Activated T-helper 1 cell treated with anti-CD3 and anti-CD28 coated beads, Interleukin-2, amount 50 U/mL, for 16 hours (primary cell): ENCODE data around the gene SPHK2.

ENCODE experiments used
- DNase-seq, 2 donors: peaks; one replicate each; pipeline ENCODE4 v3.0.0-alpha.2; 2020; ENCODE audit warnings: low read depth in 1 of 2, low spot score in 1 of 2

SPHK2 gene

DNA sequence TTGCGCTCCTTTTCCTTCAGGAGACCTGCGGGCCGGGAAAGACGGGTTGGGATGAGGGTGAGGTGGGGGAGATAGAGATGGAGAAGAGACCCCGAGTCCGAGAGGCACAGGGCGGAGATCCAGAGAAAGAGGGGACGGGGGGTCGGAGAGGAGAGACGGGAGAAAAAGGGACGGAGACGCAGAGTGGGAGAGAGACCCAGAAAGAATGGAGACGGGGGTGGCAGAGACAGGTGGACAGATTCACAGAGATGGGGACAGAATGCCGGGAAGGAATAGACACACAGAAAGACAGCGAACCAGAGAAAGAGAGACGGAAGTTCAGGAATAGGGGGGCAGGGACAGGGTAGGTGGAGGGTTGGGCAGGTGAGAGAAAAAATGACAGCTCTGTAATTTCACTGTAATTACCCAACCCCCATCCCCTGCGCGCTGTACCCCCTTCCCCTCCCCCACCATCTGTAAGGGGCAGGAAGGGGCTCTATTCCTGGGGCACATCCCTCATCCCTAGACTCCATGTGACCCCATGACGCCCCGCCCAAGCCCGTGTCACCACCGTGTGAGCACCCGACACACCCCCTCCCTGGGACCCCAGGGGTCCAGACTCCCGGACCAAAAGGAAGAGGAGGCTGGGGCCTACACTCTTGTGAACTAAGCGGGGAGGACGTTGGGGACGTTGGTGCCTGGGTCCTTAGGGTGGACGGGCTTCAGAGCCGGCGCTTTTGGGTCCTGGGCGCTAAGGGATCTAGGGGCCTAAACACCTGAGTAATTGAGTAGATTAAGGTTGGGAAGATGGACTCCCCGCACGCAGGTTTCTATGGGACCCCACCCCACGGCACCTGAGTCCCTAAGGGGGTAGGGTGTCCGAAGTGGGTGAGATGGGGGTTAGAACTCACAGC is 16.9 kb downstream of the SPHK2 start:
- no peak for DNase-seq

DNA sequence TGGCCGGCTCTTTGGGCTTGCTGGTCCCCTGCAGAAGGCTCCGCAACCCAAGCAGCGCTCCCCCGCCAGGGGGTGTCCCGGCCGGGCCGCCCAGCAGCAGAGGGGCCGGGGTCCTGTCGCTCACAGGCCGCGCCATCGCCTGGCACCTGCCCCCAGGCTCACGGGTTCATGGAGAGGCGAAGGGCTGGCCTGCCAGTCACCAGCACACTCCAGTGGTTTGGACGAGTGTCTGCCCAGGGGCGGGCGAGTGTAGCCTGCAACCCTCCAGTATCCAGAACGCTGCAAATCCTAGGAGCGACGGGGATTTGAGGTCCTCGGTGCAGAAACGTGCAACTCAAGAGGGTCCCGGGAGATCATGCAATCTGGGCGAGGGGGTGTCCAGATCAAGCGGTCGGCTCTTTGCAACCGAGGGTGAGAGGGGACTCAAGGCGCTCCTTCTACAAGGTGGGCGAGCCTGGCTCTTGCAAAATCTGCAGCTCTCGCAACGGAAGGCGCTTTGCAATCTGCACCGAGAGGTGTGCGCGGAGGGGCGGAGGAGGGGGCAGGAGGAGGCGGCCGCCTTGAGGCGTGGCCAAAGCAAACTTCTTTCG is 17.6 kb downstream of the SPHK2 start, which contains the start of gene DBP:
DBP (minus strand) TSS at position 521 of the 590 bp plus-strand sequence; CDS start at position 136, 385 bp downstream.
- no peak for DNase-seq

DNA sequence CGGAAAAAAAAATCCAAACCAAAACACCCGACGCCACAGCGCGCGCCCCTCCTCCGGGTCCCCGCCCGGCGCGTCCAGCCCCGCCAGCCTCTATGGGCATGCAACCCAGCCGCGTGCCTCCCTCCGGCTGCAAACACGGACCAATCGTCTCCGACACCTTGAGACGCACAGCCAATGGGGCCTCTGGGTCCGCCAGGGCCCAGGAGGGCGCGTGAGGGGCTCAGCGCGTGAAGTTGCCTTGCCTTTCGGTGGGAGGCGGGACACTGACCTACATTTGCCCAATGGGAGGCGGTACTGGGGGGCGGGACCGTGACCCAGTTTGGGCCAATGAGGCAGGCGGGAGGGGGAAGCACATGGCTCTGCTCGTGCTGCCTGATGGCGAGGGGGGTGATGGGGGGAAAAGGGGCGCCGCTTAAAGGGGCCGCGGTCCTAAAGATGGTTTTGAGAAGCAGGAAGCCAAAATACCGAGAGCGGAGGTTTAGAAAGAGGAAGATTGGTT is 18.2 kb downstream of the SPHK2 start:
- peak; percentile 99 for DNase-seq

DNA sequence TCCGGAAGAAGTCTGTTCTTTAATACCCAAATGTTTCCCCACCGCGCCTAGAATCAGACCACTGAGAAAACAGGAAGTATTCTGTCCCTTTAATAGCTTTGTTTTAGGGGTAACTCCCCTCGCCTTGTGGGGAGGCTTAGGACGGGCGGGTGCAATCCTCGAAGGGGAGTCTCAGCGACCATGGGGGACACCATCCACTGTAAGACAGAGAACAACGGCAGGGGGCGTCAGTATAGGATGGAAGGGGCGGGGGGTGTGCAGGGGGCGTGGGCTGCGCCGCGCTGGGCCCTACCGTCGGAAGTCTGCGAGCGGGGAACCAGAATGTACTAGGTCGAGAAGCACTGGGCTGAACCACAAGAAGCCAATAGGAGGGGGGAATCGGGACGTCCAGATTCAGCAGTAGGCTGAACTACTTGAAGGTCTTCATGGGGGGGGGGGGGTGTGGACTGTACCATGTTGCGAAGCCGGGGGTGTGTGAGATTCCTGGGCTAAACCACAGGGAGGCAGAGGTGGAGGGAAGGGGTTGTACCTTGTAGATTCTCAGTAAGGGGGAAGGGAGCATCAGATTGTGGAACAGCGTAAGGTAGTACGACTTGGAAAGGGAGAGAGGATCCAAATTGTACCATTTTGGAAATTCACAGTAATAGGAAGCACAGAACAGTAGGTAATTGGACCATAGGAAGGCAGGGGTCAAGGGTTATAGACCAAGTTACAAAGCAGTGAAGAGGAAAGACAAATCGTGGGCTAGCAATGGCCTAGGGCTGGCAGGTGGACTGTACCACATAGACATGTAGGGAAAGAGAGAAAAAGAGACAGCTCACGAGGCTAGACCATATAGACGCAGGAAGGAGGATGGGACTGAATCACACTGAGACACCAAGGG is 18.9 kb downstream of the SPHK2 start:
- peak; percentile 59 to 71 for DNase-seq

DNA sequence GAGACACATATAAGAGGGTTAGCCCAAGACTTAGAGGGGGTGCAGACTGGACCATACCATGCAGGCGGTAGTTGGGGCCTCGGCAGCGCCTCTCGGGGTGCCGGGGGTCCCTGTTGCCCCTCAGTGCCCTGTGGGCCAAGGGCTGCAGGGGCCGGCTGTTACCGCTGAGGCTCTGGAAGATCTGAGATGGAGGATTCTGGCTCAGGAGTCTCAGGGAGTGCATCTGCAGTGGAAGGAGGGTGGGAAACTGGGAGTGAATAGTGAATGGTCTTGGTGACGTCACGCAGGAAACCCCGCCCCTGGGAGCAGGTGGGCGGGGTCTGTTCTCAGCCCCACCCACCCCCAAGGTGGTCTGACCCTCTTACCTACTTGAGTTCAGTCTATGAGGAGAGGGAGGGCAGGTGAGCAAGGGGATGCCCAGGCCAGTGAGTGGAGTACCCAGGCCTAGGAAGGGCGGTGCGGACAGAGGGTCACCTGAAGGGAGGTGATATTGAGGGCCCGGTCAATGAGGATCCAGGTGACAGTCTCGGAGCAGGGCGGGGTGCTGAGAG is 19.6 kb downstream of the SPHK2 start:
- DNase-seq = no peak

DNA sequence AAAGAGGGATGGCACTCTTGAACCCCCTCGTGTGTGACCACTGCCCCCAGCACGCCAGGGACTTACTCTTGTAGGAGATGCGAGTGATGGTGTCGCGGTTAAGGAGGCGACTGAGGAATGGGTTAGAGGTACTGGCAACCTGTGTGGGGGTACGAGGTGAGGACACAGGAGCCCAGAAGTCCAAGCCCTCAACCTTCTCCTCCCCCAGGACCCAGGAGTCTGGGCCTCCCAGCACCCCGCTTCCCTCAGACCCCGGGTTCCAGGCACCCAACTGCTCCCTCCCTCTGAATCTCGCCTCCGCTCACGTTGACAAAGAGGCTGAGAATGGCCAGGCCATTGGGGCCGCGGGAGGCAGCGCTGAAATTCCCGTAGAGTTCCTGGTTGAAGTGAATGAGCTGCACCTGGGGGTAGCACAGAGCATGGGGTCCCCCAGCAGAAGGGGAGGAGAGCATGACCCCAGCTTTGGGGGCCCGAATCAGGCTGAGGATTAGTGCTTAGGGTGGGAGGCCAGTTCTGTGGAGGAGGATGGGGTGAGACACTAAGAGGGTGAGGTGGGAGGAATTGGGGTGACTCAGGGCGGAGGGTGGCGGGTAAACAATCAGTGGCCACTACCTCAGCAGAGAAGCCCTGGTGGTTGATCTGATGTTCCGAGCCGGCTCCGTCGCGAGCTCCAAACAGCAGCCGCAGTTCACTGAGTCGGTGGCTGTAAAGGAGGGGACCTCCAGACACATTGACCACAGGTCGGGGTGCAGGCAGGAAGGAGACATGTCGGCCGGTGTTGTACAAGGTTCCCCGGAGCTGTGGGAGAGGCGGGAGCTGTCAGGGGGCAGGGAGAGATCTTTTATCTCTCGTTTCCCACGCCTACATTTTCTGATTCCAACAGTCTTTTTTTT is 20.4 kb downstream of the SPHK2 start:
- DNase-seq = no peak

DNA sequence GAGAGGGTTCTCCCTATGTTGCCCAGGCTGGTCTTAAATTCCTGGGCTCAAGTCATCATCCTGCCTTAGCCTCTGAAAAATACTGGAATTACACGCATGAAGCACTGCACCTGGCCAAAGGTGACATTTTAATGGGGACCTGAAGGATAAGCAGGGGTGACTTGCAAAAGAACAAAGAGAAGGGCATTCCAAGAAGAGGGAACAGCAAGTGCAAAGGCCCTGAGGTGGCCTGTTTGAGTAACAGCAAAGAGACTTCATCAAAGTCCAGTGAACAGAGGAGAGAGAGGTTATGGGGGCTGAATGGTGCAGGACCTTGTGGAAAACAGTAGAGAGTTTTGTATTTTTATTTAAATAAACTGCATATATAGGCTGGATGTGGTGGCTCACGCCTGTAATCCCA is 22.5 kb downstream of the SPHK2 start:
- no peak for DNase-seq

DNA sequence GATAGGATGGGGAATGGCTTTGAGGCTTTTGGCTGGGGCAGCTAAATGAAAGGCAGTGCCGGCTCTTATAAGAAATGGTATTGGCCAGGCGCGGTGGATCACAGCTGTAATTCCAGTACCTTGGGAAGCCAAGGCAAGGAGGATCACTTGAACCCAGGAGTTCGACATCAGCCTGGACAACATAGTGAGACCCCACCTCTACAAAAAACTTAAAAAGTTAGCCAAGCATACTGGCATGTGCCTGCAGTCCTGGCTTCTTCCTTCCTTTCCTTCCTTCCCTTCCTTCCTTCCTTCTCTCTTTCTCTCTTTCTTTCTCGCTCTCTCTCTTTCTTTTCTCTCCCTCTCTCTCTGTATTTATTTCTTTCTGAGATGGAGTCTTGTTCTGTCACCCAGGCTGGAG is 23.6 kb downstream of the SPHK2 start:
- DNase-seq = no peak

DNA sequence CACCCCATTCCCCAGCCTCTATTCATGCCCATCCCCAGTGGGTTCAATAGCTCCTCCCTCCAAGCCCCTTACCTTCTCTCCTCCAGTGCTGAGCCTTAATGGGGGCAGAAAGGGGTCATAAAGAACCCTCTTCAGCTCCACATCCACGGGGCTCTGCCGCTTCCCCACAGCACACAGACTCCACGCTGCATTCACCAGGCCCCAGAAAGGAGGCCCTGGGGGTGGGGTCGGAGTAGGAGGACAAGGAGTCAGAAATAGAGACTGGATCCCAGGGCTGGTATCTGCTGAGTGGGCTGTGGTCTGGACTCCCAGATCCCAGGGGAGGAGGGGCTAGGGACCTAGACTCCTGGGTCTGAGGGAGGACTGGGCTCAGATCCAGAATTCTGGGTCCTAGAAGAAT is 25.0 kb downstream of the SPHK2 start:
- no peak for DNase-seq

DNA sequence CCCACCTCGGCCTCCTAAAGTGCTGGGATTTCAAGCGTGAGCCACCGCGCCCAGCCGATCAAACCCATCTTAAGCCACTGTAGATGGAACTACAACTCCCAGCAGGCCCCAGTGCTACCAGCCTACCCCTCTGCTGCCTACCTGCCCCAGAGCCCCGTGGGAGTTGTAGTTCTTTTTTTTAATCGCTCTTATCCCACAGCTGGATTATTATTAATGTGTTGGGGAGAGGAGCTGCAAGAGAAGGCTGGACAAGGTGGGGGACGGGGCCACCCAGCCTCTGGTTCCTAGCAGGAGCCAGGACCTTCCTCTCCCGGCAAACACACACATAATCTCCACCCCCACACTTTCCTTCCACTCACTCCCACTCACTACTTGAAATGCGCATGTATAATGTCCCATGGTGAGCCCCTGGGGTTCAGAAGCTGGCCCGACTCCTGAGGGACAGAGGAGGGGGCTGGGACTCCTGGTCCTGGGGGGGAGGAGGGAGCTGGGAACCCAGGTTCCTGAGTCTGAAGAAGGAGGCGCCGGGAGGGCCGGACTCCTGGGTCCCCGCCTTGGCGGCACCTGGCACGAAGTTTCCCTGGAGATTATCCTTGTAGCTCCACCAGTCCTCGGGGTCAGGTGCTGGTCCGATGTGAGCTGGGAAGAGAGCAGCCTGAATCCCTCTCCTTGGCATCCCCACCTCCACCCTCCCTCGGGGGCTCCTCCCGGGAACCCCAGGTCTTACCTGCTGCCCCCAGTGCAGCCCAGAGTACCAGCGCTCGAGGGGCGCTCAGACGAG is 25.7 kb downstream of the SPHK2 start:
- peak; percentile 37 to 58 for DNase-seq

DNA sequence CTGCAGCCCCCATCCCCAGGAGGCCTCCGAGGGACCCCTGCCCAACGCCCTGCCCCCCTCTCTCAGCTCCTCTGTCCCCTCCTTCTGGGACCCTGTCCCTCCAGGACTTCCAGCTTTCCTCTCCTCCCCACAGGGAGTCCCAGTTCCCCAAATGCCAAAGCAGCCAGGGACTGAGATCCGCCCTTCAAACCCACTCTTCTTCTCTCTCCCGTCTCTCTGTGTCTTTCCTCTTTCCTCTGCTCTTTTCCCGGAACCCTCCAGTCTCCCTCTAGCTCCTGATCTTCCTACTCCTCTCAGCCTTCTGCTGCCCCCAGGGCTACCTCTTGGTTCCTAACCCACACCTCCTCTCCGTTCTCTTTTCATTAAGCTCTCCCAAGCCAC is 26.3 kb downstream of the SPHK2 start:
- DNase-seq = no peak

DNA sequence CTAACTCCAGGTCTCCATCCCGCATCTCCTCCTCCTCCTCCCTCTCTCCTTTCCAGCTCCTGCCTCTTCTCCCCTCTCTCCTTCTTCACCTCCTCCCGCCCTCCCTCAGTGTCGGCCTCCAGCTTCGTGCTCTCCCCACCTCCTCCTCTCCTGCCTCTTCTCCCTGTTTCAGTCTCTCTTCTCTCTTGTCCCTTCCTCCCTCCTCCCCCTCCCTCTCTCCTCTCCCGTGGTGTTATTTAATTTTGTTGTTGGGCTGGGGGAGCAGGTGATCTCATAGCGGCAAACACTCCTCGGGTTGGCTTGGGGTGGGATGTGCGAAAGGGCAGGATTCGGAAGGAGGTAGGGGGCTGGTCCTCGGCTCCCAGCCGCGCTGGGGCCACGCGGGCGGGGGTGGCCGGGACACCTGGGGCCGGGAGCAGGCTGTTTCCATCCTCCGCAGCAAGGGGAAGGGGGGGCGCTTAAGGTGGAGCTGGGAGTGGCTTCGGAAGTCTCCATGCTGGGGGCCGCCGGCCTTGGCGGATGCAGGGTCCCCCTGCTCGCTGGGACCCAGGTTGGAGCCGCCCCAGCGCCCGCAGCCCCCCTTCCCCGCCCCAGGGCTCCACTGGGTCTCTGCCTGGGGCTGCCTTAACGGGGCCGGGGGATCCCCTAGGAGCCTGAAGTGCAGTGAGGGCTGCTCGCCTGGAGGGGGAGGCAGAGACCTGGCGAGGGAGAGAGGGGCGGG is 26.9 kb downstream of the SPHK2 start, which contains the start of gene CA11:
CA11 (minus strand) TSS at position 187 of the 721 bp plus-strand sequence. CDS start 555 bp downstream, outside the sequence.
- peak; percentile 84 to 87 for DNase-seq

DNA sequence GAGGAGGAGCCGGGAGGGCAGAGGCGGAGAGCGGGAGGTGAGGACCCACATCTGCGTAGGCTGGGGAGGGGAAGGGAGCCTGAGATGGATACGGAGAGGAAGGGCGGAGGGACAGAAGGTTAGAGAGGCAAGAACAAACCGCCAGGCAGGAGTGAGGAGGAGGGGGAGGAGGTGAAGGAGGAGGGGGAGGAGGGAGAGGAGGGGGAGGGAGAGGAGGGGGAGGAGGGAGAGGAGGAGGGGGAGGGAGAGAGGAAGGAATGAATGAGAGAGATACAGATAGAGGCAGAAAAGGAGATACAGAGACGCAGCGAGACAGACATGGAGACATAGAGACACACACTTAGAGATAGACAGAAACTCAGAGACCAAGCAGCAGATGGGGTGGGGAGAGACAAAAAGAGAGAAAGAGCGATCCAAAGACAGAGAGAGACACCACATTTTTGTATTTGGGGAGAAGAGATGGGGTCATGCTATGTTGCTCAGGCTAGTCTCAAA is 27.5 kb downstream of the SPHK2 start:
- no peak for DNase-seq

DNA sequence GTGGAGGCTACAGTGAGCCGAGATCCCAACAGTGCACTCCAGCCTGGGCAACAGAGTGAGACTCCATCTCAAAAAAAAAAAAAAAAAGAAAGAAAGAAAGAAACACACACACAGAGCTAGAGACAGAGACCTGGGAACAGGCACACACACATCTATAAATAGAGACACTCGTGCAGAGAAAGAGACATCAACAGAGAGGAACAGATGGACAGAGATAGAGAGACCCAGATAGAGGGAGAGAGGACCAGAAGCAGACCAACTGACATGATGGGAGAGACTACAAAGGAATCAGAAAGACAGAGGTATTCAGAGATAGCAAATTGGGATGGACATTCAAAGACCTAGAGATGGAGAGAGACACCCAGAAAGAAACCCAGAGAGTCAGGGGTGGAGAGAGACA is 28.8 kb downstream of the SPHK2 start:
- DNase-seq = no peak

DNA sequence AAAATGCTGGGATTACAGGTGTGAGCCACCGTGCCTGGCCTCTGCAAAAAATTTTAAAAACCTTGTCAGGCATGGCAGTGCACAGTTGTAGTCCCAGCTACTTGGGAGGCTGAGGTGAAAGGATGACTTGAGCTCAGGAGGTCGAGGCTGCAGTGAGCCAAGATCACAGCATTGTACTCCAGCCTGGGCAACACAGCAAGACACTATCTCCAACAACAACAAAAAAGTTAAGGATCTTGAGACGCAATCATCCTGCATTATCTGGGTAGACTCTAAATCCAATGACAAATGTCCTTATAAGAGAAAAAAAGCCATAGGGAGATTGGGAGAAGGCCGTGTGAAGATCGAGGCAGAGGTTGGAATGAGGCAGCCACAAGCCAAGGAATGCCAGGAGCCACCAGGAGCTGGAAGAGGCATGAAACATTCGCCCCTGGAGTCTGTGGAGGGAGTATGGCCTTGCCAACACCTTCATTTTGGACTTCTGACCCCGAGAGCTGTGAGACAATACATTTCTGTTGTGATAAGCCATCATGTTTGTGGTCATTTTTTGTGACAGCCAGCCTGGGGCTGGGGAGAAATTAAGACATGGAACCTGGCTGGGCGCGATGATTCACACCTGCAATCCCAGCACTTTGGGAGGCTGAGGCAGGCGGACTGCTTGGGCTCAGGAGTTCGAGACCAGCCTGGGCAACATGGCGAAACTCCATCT is 31.8 kb downstream of the SPHK2 start:
- DNase-seq = no peak

DNA sequence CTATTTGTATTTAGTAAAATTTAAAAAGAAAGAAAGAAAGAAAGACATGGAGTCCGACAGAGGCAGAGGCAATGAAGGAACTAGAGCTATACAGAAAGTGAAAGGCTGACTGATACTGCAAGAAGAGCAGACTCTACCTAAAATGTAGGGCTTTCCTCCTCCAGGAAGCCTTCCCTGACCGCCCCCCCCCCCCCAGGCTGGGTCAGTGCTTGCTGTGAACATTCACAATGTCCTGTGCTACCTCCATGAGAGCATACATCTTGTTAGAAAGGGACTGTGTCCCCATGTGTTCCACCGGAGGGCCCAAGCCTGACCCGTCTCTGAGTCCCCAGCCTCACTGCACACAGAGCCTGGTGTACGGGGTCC is 32.4 kb downstream of the SPHK2 start:
- no peak for DNase-seq

DNA sequence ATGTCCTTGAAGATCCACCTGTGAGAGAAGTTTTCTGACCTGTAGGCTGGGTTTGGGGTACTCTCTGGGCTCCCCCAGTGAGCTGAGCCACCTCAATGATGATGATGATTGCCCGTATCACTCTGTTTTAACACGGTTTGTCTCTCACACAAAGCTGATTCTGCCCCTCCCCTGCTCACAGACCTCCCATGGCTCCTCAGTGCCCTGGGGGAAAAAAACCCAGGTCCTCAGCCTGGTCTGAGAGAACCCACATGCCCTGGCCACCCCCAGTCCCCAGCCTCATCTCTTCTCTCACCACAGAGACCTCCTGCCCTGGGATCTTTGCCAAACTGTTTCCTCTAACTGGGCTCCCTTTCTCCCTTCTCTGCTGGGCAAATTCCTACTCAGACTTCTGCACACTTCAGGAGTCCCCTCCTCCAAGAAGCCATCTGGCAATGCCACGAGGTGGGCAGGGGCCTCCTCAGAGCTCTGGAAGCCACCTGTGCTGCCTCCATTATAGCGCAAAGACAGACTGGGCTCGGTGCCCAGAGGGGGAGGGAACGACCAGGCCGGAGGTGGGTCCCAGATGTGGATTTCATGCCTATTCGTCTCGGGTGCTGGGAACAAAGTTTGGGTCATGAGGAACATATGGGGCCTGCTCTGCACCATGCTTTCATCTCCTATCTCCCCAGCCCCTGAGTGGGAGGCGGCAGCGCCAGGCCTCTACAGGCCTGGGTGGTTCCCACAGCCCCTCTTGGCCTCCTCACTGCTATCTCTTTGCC is 35.2 kb downstream of the SPHK2 start:
- no peak for DNase-seq
